Prostate gland (tissue), 2 donors: ENCODE data around the gene VAPB.

Source experiments
- POLR2A ChIP-seq: fragments of 450-650 bp; IDR thresholded peaks from one replicate; pipeline ENCODE4 v1.6.1; 2016; ENCODE audit warnings: antibody characterized with exemption, mild to moderate bottlenecking
- TF ChIP-seq, protein P1 (sequence below), 4 experiments: fragments of 200-600 bp in 2 of 4; fragments of 450-650 bp in 2 of 4; sonication (generic) in 2 of 4; IDR thresholded peaks; 1 replicate in 3 of 4; 2 replicates in 1 of 4; pipeline ENCODE4 v1.5.1; 2016 to 2019; ENCODE audit warnings: antibody characterized with exemption in 4 of 4, mild to moderate bottlenecking in 2 of 4, moderate library complexity in 2 of 4

DNA sequence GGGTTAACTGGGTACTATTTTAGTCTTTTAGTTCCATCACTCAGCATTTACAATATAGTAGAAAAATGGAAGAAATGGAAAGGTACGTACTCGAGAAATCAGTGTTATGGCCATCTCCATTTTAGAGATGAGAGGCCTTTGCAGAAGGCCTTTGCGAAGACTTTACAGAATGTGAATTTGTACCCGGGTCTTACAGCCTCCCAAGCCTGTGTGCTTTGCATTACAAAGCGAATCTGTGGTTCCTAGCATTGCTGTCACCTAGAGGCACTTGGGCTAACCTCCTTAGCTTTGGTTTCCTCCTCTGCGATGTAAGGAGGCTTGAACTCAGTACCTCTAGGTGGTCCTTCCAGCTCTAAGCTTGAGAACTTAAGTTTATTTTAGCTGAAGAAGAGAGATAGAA, 10.9 kb downstream of the VAPB start:
- TF ChIP-seq, protein P1, sequence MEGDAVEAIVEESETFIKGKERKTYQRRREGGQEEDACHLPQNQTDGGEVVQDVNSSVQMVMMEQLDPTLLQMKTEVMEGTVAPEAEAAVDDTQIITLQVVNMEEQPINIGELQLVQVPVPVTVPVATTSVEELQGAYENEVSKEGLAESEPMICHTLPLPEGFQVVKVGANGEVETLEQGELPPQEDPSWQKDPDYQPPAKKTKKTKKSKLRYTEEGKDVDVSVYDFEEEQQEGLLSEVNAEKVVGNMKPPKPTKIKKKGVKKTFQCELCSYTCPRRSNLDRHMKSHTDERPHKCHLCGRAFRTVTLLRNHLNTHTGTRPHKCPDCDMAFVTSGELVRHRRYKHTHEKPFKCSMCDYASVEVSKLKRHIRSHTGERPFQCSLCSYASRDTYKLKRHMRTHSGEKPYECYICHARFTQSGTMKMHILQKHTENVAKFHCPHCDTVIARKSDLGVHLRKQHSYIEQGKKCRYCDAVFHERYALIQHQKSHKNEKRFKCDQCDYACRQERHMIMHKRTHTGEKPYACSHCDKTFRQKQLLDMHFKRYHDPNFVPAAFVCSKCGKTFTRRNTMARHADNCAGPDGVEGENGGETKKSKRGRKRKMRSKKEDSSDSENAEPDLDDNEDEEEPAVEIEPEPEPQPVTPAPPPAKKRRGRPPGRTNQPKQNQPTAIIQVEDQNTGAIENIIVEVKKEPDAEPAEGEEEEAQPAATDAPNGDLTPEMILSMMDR (IDR thresholded peaks at IDR 0.05), result no peak
- TF ChIP-seq POLR2A, result no peak
